GM23338 (cell line): ENCODE data around the gene CDKN2AIP. TPM values are rescaled to one million over a fixed set of nuclear protein-coding genes. Genes with fewer than 3 reads are reported as not detected.

Source experiments
- ATAC-seq: fragments of 200-7000 bp; cut with Tn5 transposase; 3 replicates; pipeline ENCODE4 v1.9.1; 2020
- DNase-seq: peaks from one replicate; pipeline ENCODE4 v3.0.0-alpha.2; 2015; ENCODE audit warnings: low spot score
- H2AFZ ChIP-seq: fragments of 200-600 bp; sonication (generic); 2 replicates; pipeline ENCODE4 v1.8.0; 2016; ENCODE audit warnings: antibody characterized with exemption, mild to moderate bottlenecking, moderate library complexity
- H3F3A ChIP-seq: fragments of 200-600 bp; sonication (generic); replicated peaks from 2 replicates; pipeline ENCODE4 v1.8.0; 2017; ENCODE audit warnings: antibody characterized with exemption, mixed run types, low read depth
- H3K27ac ChIP-seq: fragments of 200-600 bp; sonication (generic); 2 replicates; pipeline ENCODE4 v1.6.1; 2016; ENCODE audit warnings: low read depth
- H3K27me3 ChIP-seq: fragments of 200-600 bp; sonication (generic); 2 replicates; pipeline ENCODE4 v1.8.0; 2016; ENCODE audit warnings: mild to moderate bottlenecking, mixed run types, moderate library complexity; ENCODE audit not compliant: insufficient read depth
- H3K36me3 ChIP-seq: fragments of 200-600 bp; sonication (generic); 2 replicates; pipeline ENCODE4 v1.8.0; 2016; ENCODE audit warnings: mild to moderate bottlenecking; ENCODE audit not compliant: insufficient read depth
- H3K4me1 ChIP-seq: fragments of 200-600 bp; sonication (generic); 2 replicates; pipeline ENCODE4 v1.8.0; 2016; ENCODE audit warnings: mild to moderate bottlenecking, moderate library complexity; ENCODE audit not compliant: insufficient read depth
- H3K4me2 ChIP-seq: fragments of 200-600 bp; sonication (generic); 2 replicates; pipeline ENCODE4 v1.7.1; 2017; ENCODE audit warnings: mixed run types
- H3K4me3 ChIP-seq: fragments of 200-600 bp; sonication (generic); 2 replicates; pipeline ENCODE4 v1.6.1; 2016; ENCODE audit warnings: mixed run types
- H3K79me2 ChIP-seq: fragments of 200-600 bp; sonication (generic); replicated peaks from 2 replicates; pipeline ENCODE4 v1.8.0; 2017; ENCODE audit warnings: mild to moderate bottlenecking; ENCODE audit not compliant: insufficient read depth
- H3K9me2 ChIP-seq: fragments of 200-600 bp; sonication (generic); 2 replicates; pipeline ENCODE4 v1.8.0; 2017; ENCODE audit not compliant: insufficient read depth
- H4K20me1 ChIP-seq: fragments of 200-600 bp; sonication (generic); replicated peaks from 2 replicates; pipeline ENCODE4 v1.8.0; 2017; ENCODE audit warnings: mild to moderate bottlenecking; ENCODE audit not compliant: insufficient read depth
- H3K27ac Mint-ChIP-seq: 2 replicates; pipeline ENCODE4 v1.8.0; 2020; ENCODE audit warnings: inconsistent platforms, mild to moderate bottlenecking, moderate library complexity, mixed read lengths
- H3K27me3 Mint-ChIP-seq: 3 replicates; pipeline ENCODE4 v1.8.0; 2022; ENCODE audit warnings: low read depth, mild to moderate bottlenecking, moderate library complexity, mixed read lengths, inconsistent platforms; ENCODE audit not compliant: insufficient read depth, poor library complexity
- H3K36me3 Mint-ChIP-seq: 3 replicates; pipeline ENCODE4 v1.8.0; 2021; ENCODE audit warnings: low read depth, mild to moderate bottlenecking, inconsistent platforms, moderate library complexity, mixed read lengths
- H3K4me1 Mint-ChIP-seq: 3 replicates; pipeline ENCODE4 v1.8.0; 2020; ENCODE audit warnings: mild to moderate bottlenecking, inconsistent platforms, mixed read lengths
- H3K4me3 Mint-ChIP-seq: 3 replicates; pipeline ENCODE4 v1.8.0; 2021; ENCODE audit warnings: moderate library complexity, mild to moderate bottlenecking, inconsistent platforms, mixed read lengths
- H3K9me3 Mint-ChIP-seq: 3 replicates; pipeline ENCODE4 v1.8.0; 2020; ENCODE audit warnings: moderate library complexity, mild to moderate bottlenecking, inconsistent platforms, mixed read lengths
- CREB1 ChIP-seq: fragments of 250-450 bp; sonication (Bioruptor Pico); IDR thresholded peaks from 2 replicates; pipeline ENCODE4 v1.5.0; 2020; ENCODE audit warnings: low read depth, mild to moderate bottlenecking, moderate library complexity
- EZH2 ChIP-seq: fragments of 200-600 bp; sonication (generic); IDR thresholded peaks from one replicate; pipeline ENCODE4 v1.8.0; 2017; ENCODE audit warnings: antibody characterized with exemption, mild to moderate bottlenecking, low read depth; ENCODE audit not compliant: unreplicated experiment
- EZH2phosphoT487 ChIP-seq: fragments of 200-600 bp; sonication (generic); IDR thresholded peaks from one replicate; pipeline ENCODE4 v1.8.1; 2018; ENCODE audit warnings: antibody characterized with exemption; ENCODE audit not compliant: unreplicated experiment
- NANOG ChIP-seq: IDR thresholded peaks from 2 replicates; pipeline ENCODE4 v1.6.1; 2016; ENCODE audit warnings: antibody characterized with exemption, borderline replicate concordance
- POLR2AphosphoS5 ChIP-seq: IDR thresholded peaks from 2 replicates; pipeline ENCODE4 v1.6.1; 2016; ENCODE audit warnings: antibody characterized with exemption, low read depth
- ZNF114 ChIP-seq: fragments of 250-450 bp; sonication (Bioruptor Pico); IDR thresholded peaks from 2 replicates; pipeline ENCODE4 v1.5.0; 2020; ENCODE audit warnings: mild to moderate bottlenecking, moderate library complexity
- ZNF331 ChIP-seq: fragments of 250-450 bp; sonication (Bioruptor Pico); IDR thresholded peaks from 2 replicates; pipeline ENCODE4 v1.5.0; 2020; ENCODE audit warnings: low read depth, mild to moderate bottlenecking, moderate library complexity
- polyA plus RNA-seq: library from polyadenylated mRNA; unstranded; fragments of >200 nt; fragmentation: Nextera tagmentation; extraction: Ambion mirVana; gene quantifications from 2 replicates; pipeline ENCODE4 v1.2.1, GENCODE V29; 2016
- total RNA-seq: library from RNA; depleted of rRNA; stranded (reverse); fragments of >200 nt; shearing (Covaris generic); gene quantifications from 2 replicates; pipeline ENCODE4 v1.2.3, GENCODE V29; 2014
- TF ChIP-seq, protein P1 (sequence below): IDR thresholded peaks from one replicate; pipeline ENCODE4 v1.6.1; 2018; ENCODE audit warnings: antibody characterized with exemption; ENCODE audit not compliant: unreplicated experiment
- TF ChIP-seq, protein P2 (sequence below): IDR thresholded peaks from 2 replicates; pipeline ENCODE4 v1.6.1; 2016; ENCODE audit warnings: antibody characterized with exemption
- TF ChIP-seq, protein P3 (sequence below): fragments of 250-450 bp; sonication (Bioruptor Pico); IDR thresholded peaks from 2 replicates; pipeline ENCODE4 v1.5.0; 2020; ENCODE audit warnings: mild to moderate bottlenecking, moderate library complexity

The CDKN2AIP gene
- total and polyA plus RNA-seq, 2 experiments from 2014 or later: 15.2 to 27.2 TPM

DNA sequence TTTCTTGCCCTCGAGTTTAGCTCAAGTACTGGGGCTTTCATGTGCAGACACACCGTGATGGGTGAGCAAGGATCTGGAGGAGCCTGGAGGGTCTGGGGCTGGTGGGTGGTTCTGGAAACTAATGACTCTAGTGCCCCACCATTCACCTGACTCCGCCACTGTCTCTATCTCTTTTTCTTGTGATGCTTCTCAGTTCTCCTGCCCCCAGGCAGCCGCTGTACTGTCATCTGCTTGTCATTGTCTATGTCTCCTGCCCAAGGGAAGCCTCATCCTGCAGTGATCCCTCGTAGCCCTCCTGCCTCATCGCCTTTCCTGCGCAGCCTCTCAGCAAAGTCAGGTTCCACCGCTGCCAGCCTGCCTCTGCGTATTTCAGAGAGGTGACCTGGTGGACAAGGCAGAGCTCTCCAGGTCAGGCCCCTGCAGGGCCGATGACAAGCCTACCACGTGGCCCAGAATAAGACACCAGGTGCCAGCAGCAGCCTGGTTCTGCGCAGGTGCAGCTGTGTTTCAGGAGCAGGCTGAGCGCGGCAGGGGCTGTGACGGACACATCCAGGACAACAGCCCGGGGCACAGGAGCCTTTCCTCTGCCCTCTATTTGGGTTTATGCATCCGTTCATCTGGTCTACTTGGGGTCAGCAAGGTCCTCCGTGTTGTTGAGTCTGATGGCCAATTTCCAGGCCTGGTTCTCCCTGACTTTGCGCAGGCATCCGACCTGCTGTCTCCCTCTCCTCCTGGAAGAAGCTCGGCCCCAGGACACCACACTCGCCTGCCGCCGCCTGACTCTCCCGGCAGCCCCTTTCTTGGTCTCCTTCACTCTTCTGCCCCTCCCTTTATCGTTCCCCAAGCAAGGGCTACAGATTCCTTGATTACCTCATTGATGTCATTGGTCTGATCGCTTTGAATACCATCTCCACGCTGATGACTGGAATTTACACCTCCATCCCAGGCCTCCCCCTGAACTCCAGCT, 30.9 kb upstream of the CDKN2AIP start:
- Histone ChIP-seq H2AFZ (no peak overlapping the region), H3K4me2 (no peak overlapping the region), H4K20me1 (no peaks in the 10 kb centered on the region), H3K9me2 (no peaks in the 10 kb centered on the region), H3K4me1 (no peaks in the 10 kb centered on the region), H3K36me3 (no peaks in the 10 kb centered on the region), H3K4me3 (no peak overlapping the region), H3F3A (no peaks in the 10 kb centered on the region), H3K27ac (no peak overlapping the region), H3K27me3 (no peaks in the 10 kb centered on the region), H3K79me2 (no peaks in the 10 kb centered on the region)
- H3K27me3 Mint-ChIP-seq: peaks cover 5% of the 10 kb centered on the region
- DNase-seq (no peak), ATAC-seq (no peak)
- H3K4me1 Mint-ChIP-seq: peaks cover 2% of the 10 kb centered on the region
- H3K4me3 Mint-ChIP-seq: no peak overlapping the region
- no peak for TF ChIP-seq NANOG
- no peak for TF ChIP-seq ZNF331 (CRISPR knock-in tag)
- TF ChIP-seq, protein P1, sequence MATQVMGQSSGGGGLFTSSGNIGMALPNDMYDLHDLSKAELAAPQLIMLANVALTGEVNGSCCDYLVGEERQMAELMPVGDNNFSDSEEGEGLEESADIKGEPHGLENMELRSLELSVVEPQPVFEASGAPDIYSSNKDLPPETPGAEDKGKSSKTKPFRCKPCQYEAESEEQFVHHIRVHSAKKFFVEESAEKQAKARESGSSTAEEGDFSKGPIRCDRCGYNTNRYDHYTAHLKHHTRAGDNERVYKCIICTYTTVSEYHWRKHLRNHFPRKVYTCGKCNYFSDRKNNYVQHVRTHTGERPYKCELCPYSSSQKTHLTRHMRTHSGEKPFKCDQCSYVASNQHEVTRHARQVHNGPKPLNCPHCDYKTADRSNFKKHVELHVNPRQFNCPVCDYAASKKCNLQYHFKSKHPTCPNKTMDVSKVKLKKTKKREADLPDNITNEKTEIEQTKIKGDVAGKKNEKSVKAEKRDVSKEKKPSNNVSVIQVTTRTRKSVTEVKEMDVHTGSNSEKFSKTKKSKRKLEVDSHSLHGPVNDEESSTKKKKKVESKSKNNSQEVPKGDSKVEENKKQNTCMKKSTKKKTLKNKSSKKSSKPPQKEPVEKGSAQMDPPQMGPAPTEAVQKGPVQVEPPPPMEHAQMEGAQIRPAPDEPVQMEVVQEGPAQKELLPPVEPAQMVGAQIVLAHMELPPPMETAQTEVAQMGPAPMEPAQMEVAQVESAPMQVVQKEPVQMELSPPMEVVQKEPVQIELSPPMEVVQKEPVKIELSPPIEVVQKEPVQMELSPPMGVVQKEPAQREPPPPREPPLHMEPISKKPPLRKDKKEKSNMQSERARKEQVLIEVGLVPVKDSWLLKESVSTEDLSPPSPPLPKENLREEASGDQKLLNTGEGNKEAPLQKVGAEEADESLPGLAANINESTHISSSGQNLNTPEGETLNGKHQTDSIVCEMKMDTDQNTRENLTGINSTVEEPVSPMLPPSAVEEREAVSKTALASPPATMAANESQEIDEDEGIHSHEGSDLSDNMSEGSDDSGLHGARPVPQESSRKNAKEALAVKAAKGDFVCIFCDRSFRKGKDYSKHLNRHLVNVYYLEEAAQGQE: no peak
- TF ChIP-seq, protein P2, sequence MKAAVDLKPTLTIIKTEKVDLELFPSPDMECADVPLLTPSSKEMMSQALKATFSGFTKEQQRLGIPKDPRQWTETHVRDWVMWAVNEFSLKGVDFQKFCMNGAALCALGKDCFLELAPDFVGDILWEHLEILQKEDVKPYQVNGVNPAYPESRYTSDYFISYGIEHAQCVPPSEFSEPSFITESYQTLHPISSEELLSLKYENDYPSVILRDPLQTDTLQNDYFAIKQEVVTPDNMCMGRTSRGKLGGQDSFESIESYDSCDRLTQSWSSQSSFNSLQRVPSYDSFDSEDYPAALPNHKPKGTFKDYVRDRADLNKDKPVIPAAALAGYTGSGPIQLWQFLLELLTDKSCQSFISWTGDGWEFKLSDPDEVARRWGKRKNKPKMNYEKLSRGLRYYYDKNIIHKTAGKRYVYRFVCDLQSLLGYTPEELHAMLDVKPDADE: no peak
- TF ChIP-seq, protein P3, sequence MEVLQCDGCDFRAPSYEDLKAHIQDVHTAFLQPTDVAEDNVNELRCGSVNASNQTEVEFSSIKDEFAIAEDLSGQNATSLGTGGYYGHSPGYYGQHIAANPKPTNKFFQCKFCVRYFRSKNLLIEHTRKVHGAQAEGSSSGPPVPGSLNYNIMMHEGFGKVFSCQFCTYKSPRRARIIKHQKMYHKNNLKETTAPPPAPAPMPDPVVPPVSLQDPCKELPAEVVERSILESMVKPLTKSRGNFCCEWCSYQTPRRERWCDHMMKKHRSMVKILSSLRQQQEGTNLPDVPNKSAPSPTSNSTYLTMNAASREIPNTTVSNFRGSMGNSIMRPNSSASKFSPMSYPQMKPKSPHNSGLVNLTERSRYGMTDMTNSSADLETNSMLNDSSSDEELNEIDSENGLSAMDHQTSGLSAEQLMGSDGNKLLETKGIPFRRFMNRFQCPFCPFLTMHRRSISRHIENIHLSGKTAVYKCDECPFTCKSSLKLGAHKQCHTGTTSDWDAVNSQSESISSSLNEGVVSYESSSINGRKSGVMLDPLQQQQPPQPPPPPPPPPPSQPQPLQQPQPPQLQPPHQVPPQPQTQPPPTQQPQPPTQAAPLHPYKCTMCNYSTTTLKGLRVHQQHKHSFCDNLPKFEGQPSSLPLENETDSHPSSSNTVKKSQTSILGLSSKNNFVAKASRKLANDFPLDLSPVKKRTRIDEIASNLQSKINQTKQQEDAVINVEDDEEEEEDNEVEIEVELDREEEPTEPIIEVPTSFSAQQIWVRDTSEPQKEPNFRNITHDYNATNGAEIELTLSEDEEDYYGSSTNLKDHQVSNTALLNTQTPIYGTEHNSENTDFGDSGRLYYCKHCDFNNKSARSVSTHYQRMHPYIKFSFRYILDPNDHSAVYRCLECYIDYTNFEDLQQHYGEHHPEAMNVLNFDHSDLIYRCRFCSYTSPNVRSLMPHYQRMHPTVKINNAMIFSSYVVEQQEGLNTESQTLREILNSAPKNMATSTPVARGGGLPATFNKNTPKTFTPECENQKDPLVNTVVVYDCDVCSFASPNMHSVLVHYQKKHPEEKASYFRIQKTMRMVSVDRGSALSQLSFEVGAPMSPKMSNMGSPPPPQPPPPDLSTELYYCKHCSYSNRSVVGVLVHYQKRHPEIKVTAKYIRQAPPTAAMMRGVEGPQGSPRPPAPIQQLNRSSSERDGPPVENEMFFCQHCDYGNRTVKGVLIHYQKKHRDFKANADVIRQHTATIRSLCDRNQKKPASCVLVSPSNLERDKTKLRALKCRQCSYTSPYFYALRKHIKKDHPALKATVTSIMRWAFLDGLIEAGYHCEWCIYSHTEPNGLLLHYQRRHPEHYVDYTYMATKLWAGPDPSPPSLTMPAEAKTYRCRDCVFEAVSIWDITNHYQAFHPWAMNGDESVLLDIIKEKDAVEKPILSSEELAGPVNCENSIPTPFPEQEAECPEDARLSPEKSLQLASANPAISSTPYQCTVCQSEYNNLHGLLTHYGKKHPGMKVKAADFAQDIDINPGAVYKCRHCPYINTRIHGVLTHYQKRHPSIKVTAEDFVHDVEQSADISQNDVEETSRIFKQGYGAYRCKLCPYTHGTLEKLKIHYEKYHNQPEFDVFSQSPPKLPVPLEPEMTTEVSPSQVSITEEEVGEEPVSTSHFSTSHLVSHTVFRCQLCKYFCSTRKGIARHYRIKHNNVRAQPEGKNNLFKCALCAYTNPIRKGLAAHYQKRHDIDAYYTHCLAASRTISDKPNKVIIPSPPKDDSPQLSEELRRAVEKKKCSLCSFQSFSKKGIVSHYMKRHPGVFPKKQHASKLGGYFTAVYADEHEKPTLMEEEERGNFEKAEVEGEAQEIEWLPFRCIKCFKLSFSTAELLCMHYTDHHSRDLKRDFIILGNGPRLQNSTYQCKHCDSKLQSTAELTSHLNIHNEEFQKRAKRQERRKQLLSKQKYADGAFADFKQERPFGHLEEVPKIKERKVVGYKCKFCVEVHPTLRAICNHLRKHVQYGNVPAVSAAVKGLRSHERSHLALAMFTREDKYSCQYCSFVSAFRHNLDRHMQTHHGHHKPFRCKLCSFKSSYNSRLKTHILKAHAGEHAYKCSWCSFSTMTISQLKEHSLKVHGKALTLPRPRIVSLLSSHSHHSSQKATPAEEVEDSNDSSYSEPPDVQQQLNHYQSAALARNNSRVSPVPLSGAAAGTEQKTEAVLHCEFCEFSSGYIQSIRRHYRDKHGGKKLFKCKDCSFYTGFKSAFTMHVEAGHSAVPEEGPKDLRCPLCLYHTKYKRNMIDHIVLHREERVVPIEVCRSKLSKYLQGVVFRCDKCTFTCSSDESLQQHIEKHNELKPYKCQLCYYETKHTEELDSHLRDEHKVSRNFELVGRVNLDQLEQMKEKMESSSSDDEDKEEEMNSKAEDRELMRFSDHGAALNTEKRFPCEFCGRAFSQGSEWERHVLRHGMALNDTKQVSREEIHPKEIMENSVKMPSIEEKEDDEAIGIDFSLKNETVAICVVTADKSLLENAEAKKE (CRISPR knock-in tag): no peak
- no peak for TF ChIP-seq EZH2phosphoT487
- no peak for TF ChIP-seq CREB1 (CRISPR knock-in tag)
- no peak for TF ChIP-seq EZH2
- no peak for TF ChIP-seq ZNF114 (CRISPR knock-in tag)
- no peak for TF ChIP-seq POLR2AphosphoS5
- H3K9me3 Mint-ChIP-seq: no peaks in the 10 kb centered on the region
- H3K36me3 Mint-ChIP-seq: no peaks in the 10 kb centered on the region
- H3K27ac Mint-ChIP-seq: no peak overlapping the region
